HK-2 (cell line): ENCODE data around the gene GHSR.

Experiments used
- DNase-seq: peaks from one replicate; pipeline ENCODE4 v3.0.0-alpha.2; 2018; ENCODE audit not compliant: unreplicated experiment

Gene GHSR

GRCh38 chr3:172438186-172438585 lies 10.1 kb downstream of the GHSR start:
- no peak for DNase-seq

DNA sequence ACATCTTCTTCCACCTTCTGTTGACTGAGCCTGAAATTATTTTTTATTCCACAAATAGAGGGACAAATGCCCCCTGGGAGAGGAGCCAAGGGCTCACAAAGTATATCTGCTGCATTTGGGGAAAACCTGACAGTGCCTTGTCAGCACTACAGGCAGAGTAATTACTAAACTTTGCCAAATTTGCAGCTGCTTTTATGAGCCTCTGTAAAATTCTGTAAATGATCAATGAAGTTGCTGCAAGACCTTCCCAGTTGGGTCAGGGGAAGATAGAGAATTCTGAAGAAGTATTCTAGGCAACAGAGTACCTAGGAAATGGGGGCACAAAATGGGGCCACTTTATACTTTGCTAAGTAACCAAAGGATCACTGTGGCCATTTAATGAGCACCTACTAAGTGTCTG lies 10.5 kb downstream of the GHSR start:
- no peak for DNase-seq

DNA sequence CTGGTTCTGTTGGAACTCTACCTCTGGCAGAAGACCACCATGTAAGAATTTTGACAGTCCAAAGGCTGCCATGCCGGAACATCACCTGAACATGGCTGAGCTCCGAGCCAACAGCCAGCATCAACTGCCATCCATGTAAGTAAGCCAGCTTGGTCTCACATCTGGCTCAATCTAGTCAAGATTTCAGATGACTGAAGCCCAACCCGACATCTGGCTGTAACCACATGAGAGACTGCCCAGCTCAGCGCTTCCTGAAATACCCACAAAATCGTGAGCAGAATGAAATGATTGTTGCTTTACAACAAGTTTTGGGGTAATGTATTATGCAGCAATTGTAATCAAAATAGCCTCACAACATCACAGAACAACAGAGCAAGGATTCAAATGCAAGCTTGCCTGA lies 32.9 kb downstream of the GHSR start:
- DNase-seq, result no peak

DNA sequence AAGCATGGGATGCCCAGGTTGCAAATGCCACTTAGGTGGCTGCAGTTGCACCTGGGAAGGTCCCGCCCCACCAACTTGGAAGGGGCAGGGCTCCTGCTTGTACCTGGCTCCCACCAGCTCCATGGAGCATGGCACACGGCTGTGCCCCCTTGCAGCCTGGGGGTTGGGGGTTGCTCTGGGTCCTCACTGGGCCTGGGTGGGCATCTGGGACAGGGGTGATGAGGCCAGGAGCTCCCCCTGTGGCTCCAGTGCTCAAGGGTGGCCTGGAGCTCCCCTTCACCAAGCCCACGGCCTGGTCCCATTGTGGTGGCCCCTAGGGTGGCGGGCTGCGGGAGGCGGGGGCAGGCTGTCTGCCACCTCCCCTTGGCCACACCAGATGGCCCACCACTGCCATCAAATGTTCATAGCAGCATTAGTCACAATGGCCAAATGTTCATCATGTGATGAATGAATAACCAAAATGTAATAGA lies 36.7 kb downstream of the GHSR start:
- no peak for DNase-seq

- no peak for DNase-seq
Observed at GRCh38 chr3:172410702-172411477, 37.4 kb downstream of the GHSR start.

- DNase-seq, result no peak
Observed at GRCh38 chr3:172407872-172408271, 40.4 kb downstream of the GHSR start.

DNA sequence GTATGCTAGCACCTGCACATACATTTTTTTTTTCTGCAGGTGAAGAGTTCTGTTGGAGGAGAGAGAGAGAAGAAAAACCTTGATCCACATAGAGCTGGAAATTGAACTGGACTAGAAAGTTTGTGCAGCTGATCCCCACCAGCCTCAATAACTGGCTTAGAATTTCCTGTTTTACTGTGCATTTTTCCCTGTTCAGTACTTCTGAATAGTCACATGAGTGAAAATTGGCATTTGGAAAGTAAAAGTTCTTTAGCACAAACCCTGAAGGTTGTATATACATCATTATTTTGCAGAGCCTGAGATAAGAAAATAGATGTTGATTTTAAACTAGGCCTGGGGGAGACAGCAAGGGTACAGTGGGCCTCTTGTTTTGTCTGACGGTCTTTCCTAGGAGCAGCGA lies 42.3 kb downstream of the GHSR start:
- DNase-seq, result no peak

DNA sequence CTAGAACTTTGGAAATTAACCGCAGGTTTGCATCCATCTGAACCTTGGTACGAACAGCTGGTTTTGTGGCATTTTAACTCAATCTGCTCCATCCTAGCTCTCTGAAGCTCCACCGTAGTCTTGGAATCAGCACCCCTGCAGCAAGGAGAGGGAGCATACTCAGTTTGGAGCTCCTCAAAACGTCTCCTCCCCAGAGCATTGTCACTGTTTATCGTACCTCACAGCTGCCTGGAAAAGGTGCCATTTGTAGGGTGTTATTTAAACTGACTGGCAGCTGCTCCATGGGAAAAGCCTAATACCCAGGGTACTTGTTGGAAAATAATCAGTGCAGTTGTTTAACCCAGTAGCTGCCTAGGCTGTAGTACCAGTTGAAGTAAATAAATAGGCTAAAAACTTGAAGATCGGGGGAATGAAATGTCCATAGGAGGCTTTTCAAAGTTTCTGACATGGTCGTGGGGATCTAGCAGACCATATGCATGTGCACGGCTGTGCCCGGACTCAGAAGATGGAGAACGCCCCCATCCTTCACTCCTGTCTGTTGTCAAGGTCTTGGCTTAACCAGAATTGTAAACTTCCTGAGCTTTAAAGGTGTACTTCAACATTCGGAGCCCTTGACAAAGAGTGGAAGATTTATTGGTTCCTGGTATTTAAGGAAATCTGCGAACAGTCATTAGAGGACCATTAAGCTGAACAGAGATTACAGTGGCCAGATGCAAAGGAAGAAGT lies 43.9 kb downstream of the GHSR start:
- DNase-seq, result no peak

- no peak for DNase-seq
Observed at GRCh38 chr3:172402892-172403643, 45.2 kb downstream of the GHSR start.

DNA sequence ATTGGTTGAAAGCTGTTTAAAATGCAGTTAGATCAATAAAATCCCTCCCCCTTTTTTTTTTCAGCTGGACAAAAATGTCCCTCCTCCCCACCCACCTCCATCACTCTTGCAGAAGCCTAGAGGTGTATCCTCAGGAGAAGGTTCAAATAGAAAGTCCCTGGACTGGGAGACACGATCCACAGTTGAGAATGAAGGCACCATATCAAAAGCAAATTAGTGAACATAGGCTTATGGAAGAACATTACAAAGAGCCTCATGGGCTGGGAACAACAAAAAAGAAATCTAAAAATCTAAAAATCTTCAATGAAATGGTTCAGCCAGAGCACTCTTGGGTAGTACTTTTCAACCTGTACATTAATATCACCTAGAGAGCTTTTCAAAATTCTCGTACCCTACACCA lies 46.2 kb downstream of the GHSR start:
- DNase-seq, result no peak

DNA sequence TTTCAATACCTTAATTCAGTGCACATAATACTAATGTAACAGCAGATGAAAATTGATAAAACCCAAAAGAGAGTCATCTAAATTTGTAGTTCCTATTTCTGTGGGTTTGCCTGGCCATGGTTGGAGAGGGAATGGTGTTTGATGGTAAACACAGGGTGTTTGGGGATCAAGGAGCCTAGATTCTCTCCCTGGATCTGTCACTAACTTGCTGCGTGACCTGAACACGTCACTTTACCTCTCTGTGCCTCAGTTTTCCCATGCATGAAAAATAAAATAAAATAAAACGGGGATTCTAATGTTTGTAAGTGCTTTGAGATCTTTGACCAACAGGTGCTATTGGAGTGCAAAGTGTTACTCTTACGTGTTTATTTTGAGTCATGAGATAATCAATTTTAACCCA lies 49.8 kb downstream of the GHSR start:
- DNase-seq, result no peak

GRCh38 chr3:172397716-172398405 lies 50.4 kb downstream of the GHSR start:
- DNase-seq, result no peak

- no peak for DNase-seq
Observed at GRCh38 chr3:172396400-172396799, 51.9 kb downstream of the GHSR start.

DNA sequence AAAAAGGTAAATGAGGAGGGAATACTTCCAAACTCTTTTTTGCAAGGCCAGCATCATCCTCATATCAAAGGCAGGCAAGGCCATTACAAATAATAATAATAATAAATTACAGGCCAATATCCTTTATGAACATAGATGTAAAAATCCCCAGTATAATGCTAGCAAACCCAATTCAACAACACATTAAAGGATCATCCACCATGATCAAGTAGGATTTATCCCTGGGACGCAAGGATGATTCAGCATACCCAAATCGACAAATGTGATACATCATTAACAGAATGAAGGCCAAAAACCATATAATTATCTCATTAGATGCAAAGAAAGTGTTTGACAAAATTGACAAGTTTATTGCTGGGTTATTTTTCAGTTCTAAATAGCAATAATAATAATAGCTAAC lies 53.6 kb downstream of the GHSR start:
- DNase-seq, result no peak
